Transverse colon (tissue), 4 donors: ENCODE results near the gene HDX.

Experiments used
- CTCF ChIP-seq, 5 experiments: fragments of 200-600 bp in 3 of 5; fragments of 450-650 bp in 2 of 5; sonication (generic) in 3 of 5; IDR thresholded peaks; 1 replicate in 2 of 5; 2 replicates in 3 of 5; pipeline ENCODE4 v1.5.1; 2016 to 2017; ENCODE audit warnings: antibody characterized with exemption in 5 of 5, inconsistent platforms in 3 of 5, mild to moderate bottlenecking in 2 of 5, moderate library complexity in 1 of 5
- POLR2A ChIP-seq: fragments of 450-650 bp; IDR thresholded peaks from one replicate; pipeline ENCODE4 v1.6.1; 2016; ENCODE audit warnings: antibody characterized with exemption, mild to moderate bottlenecking, moderate library complexity
- POLR2AphosphoS5 ChIP-seq, 3 donors: sonication (generic); formaldehyde crosslinking; IDR thresholded peaks; one replicate each; pipeline ENCODE4 v1.6.1; 2016; ENCODE audit warnings: antibody characterized with exemption in 3 of 3

GRCh38 chrX:84363051-84363450 is 139.2 kb downstream of the HDX start:
- no peak for TF ChIP-seq CTCF (IDR thresholded peaks at IDR 0.05)
- TF ChIP-seq POLR2AphosphoS5 (IDR thresholded peaks at IDR 0.05) = no peak
- TF ChIP-seq POLR2A = no peak
